ENCODE measurements around the gene SLC25A1.

SLC25A1 gene

DNA sequence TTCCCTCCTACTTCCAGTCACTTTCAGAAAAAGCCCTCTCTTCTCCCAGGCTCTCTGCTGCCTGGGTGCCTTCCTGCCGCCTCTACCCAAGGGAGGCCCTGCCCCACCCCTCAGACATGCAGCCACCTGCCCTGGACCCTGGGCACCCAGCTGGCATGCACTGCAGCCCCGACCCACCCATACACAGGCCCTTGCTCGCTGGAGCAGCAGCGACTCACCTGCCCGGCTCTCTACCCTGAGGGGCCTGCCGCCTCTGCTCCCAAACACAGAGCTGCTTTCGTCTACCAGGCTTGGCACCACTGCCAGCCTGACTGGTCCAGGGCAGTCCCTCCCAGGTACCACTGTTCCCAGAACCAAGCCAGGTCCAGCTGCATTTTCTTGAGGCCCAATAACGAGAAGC is 48.7 kb downstream of the SLC25A1 start:
- no peak overlapping the region for H3K4me3 ChIP-seq (replicated peaks; ENCODE audit: low read depth, low read length)
- peaks cover 17% of the 10 kb centered on the region for H3K36me3 ChIP-seq (ENCODE audit: control insufficient read depth, insufficient read depth, low read length)
- H3K27me3 ChIP-seq (replicated peaks; ENCODE audit: control insufficient read depth, insufficient read depth, low read length) = no peaks in the 10 kb centered on the region
- no peak for DNase-seq (ENCODE audit: extremely low read depth, insufficient read length)
- TF ChIP-seq, protein P1, sequence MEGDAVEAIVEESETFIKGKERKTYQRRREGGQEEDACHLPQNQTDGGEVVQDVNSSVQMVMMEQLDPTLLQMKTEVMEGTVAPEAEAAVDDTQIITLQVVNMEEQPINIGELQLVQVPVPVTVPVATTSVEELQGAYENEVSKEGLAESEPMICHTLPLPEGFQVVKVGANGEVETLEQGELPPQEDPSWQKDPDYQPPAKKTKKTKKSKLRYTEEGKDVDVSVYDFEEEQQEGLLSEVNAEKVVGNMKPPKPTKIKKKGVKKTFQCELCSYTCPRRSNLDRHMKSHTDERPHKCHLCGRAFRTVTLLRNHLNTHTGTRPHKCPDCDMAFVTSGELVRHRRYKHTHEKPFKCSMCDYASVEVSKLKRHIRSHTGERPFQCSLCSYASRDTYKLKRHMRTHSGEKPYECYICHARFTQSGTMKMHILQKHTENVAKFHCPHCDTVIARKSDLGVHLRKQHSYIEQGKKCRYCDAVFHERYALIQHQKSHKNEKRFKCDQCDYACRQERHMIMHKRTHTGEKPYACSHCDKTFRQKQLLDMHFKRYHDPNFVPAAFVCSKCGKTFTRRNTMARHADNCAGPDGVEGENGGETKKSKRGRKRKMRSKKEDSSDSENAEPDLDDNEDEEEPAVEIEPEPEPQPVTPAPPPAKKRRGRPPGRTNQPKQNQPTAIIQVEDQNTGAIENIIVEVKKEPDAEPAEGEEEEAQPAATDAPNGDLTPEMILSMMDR (IDR thresholded peaks at IDR 0.05; ENCODE audit: insufficient read depth, low read length, poor library complexity, severe bottlenecking) = no peak

DNA sequence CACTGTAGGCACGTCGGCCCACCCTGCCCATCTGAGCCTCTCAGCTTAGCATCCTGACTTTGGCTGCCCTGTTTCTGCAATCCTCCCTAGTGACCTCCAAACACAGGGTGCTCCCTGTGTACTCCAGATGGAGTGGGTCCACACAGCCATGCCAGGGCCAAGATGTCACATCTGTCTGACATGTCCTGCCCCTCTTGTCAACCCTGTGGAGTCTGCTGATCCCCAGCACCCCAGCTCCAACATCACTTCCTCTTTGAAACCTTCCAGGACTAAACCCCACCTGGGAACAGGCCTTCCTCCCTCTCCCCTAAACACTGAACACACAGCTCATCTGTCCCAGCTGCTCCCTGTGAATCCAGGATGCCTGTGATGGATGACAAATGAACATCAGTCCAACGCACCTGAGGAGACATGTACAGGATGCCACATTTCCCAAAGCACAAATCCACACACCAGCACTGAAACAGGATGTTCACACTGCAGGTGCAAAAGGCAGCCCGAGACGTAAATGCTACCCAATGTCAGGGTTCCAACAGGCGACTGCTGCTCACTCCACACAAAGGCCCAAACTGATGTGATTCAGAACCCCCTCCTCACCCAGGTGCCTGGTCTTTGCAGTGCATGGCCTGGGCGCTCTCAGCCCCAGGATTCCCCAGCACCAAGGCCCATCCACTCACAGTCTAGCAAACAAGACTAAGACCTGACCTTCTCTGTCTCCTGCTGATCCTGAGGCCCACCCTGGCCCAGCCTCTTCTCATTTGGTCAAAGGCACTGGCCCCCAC is 49.4 kb downstream of the SLC25A1 start:
- TF ChIP-seq, protein P1 (IDR thresholded peaks at IDR 0.05; ENCODE audit: insufficient read depth, low read length, poor library complexity, severe bottlenecking) = no peak
- Histone ChIP-seq H3K4me3 (replicated peaks; ENCODE audit: low read depth, low read length) (no peak overlapping the region), H3K36me3 (ENCODE audit: control insufficient read depth, insufficient read depth, low read length) (peaks cover 11% of the 10 kb centered on the region), H3K27me3 (replicated peaks; ENCODE audit: control insufficient read depth, insufficient read depth, low read length) (no peaks in the 10 kb centered on the region)
- DNase-seq (ENCODE audit: extremely low read depth, insufficient read length) = no peak

DNA sequence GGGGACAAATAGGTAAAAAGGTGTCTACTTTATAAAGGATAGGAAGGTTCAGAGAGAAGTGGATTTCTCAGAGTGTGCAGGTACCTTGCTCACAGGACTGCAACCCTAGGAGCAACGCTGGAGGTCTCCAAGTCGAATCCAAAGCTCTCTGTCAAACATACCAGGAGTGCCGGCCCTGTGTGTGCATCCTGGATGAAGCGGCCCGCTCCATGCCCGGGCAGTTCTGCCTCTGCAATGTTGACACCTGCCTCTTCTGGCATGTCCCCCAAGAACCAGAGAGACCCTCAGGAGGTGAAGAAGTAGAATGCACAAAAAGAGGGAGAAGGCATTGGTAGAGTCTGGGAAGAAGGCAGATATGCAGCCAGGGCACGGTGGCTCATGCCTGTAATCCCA is 50.5 kb downstream of the SLC25A1 start:
- H3K4me3 ChIP-seq (replicated peaks; ENCODE audit: low read depth, low read length) = no peak overlapping the region
- peaks cover 5% of the 10 kb centered on the region for H3K36me3 ChIP-seq (ENCODE audit: control insufficient read depth, insufficient read depth, low read length)
- no peak for DNase-seq (ENCODE audit: extremely low read depth, insufficient read length)
- TF ChIP-seq, protein P1 (IDR thresholded peaks at IDR 0.05; ENCODE audit: insufficient read depth, low read length, poor library complexity, severe bottlenecking) = no peak
- H3K27me3 ChIP-seq (replicated peaks; ENCODE audit: control insufficient read depth, insufficient read depth, low read length) = no peaks in the 10 kb centered on the region

DNA sequence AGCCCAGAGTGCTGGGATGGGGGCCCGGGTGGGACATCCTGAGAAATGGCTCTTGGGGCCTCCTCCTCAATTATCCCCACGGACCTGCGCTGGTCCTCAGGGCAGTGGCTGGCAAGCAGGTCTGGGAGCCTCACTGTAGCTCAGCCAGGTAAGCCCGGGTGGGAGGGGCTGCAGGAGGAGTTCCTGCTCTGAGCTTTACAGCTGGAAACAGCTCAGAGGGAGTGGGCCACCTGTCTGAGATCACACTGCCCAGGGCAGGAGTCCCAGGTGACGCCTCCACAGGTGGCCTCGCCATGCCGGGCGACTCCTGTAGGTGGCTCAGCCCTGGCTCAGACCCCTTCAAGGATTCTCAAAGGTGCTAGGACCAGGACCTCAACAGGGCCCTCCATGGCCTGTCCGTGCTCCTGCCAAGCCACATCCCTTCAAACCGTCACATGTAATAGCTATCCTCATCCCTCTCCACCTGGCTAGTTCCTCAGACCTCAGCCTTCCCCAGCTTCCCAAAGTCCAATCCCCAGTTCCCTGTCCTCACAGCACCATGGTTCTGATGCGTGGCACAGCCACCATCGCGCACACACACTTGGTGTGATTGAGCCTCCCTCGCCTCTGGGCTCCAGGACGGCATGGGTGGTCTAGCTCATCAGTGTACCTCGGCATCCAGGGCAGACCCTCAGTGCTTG is 51.1 kb downstream of the SLC25A1 start:
- no peak overlapping the region for H3K4me3 ChIP-seq (replicated peaks; ENCODE audit: low read depth, low read length)
- H3K27me3 ChIP-seq (replicated peaks; ENCODE audit: control insufficient read depth, insufficient read depth, low read length) = no peaks in the 10 kb centered on the region
- H3K36me3 ChIP-seq (ENCODE audit: control insufficient read depth, insufficient read depth, low read length) = peaks cover 2% of the 10 kb centered on the region
- TF ChIP-seq, protein P1 (IDR thresholded peaks at IDR 0.05; ENCODE audit: insufficient read depth, low read length, poor library complexity, severe bottlenecking) = no peak
- no peak for DNase-seq (ENCODE audit: extremely low read depth, insufficient read length)

DNA sequence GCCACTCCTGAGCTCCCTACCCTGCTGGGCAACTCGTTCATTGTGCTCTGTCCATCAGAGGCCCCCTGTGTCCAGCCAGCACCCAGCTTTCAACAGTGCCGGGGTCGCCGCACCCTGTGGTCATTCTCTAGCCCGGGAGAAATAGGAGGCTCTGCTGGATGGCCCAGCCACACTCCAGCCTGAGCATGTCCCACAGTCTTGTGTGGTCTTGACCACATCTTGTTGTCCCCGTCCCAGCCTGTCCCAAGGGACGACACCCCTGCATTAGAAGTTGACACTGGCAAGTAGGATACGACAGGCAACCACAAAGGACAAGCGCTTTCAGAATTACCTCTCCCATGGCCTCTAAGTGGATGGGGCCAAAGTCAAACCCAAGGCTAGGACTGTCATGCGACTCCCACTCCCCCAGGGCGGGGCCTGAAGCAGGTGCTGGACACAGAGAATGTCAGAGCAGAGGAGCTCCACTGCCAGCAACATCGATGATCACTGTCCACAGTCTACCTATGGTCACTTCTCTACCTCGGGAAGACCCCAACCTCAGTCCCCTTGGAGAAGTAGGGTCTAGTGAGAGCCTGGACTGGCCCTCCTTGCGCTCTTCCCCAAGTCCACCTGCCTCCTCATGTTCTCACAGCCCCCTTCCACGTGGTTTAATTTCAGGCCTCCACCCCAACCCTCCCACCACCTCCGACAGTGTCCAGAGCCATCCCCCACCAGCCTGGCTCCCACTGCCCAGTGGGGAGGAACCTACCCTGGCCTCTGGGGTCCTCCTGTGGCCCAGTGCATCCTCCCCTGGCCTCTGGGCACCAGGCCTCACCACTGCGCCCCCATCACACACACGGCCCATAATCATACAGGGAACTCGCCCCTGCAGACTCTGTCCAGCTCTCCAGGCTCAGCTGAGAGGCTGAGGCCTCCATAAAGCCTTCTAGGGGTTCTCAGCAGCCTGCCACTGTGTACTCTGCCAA is 51.9 kb downstream of the SLC25A1 start:
- TF ChIP-seq, protein P1 (IDR thresholded peaks at IDR 0.05; ENCODE audit: insufficient read depth, low read length, poor library complexity, severe bottlenecking) = no peak

More for the DNA sequence above, 51.9 kb downstream of the SLC25A1 start:
- DNase-seq (ENCODE audit: extremely low read depth, insufficient read length) = no peak
- Histone ChIP-seq H3K4me3 (replicated peaks; ENCODE audit: low read depth, low read length) (no peak overlapping the region), H3K27me3 (replicated peaks; ENCODE audit: control insufficient read depth, insufficient read depth, low read length) (no peaks in the 10 kb centered on the region), H3K36me3 (ENCODE audit: control insufficient read depth, insufficient read depth, low read length) (no peaks in the 10 kb centered on the region; the same call in 1 of the 2 replicates)

Measured in GM06990 (cell line).